Measurements from ENCODE around the gene EPHB6.

EPHB6 gene

GRCh38 chr7:142836426-142836825, 18.4 kb upstream of the EPHB6 start:
- no peak for DNase-seq

DNA sequence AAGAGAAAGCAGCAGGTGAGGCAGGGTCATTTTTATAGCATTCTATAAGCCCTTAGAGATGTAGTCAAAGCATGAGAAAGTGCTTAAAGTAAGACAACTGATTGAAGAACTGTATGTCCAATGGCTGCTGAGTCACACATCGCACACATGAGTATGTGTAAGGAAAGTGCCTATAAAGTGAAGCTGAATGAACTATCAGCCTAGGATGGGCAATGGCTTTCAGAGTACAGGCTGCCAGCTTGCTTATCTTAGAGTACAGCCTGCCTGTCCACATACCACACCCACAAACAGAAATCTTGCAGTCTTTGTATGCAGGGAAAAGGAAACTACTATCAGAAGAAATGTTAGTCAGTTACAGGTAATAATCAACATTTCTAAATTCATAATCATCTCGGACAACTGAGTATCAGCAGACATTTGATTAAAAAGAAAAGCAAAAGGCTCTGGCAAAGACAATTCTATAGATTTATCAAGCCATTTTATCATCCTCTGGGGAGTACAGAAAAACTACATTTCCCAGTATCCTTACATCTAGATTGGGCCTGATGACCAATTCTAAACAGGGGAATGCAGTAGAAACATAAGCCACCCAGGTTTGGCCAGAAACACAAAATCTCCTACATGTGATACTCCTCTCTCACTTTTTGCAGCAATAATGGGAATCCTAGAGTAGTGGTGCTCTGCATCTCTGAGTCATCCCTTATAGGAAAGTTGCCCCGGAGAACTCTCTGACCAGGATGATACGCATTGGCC, 16.2 kb upstream of the EPHB6 start:
- DNase-seq, result no peak

- no peak for DNase-seq
Observed at GRCh38 chr7:142842251-142842766, 12.6 kb upstream of the EPHB6 start.

DNA sequence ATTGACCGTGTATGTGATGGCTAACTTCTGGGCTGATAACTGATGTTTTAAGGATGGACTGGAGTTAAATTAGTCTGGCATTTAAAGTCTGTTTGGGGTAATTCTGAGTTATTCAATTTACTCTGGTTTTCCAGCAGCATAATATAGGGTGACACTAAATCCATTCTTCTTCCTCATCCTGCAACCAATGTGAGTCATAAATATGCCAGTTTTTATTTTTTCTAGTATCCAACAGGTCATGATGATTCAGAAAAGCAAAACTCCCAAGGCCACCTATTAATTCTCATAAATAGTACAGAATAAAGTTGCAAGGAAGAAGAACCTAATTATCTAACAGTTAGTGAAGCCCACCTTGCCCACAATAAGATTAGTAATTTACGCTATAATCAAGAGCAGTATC, 7.5 kb upstream of the EPHB6 start:
- DNase-seq, result no peak

DNA sequence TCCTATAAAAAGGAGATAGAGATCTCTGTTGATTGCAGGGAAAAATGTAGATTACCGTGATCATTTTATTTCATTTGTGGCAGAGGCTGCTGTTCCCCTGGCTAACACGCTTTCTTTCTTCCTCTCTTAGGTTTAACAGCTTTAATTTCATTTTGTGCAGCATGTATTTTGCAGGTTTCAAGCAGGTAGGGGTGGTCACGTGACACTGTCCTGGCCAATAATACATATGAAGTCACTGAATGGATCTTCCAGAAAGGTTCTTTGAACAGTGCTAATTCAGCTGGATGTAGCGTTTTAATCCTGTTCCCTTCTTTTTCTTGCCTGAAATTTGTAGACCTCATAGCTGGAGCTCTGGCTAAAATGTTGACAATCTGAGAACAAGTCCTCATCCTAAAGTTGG, 3.6 kb upstream of the EPHB6 start:
- no peak for DNase-seq

DNA sequence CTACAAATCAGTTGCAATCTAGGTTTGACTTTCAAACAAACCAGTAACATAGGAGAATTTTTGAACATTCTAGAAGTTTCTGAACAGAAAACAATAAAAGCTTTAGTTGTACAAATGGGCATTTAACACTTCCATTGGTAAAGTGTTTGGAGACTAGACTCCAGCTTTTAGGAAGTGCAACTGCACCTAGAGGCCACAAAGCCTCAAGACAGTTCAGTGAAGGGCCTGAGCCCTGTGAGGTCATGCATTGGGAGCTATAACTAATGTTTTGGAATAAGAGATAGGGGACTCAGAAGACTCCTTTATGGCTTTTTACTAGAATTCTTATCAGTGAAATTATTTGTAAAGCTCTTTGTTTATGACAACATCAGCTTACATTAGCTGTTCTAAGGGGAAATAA, 3.0 kb upstream of the EPHB6 start:
- DNase-seq, result no peak

GRCh38 chr7:142853739-142854371, 1.0 kb upstream of the EPHB6 start:
- no peak for DNase-seq

DNA sequence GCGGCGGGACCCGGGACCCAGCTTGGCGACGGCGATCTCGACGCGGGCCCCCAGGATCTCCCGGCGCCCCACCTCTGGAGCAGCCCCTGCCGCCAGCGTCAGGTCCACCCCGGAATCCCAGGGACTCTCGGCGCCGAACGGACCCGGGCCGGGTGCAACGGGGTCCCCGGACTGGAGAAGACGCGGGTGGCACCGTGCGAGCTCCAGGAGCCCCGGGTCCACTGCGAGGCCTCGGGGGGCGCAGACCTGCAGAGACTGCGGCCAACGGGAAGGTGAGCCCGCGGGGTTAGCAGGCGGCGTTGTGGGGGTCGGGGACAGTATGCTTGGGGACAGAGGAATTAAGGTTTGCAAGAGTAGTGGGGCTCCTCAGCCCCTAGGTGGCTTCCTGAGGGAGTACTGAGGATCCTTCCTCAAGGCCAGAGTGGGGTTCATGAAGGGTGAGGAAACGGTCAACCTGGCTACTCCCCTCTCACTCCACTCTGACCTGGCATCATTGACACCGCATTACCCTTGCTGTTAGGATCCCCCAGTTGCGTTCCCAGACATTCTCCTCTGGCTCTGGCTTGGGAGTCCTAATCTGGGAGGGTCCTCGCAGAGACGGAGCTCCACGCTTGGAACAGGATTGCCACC, 353 bp downstream of the EPHB6 start:
- DNase-seq, result no peak

- DNase-seq, result no peak
Observed at GRCh38 chr7:142855756-142856564, 1.1 kb downstream of the EPHB6 start.

GRCh38 chr7:142856565-142857245, 1.8 kb downstream of the EPHB6 start:
- DNase-seq, result no peak

DNA sequence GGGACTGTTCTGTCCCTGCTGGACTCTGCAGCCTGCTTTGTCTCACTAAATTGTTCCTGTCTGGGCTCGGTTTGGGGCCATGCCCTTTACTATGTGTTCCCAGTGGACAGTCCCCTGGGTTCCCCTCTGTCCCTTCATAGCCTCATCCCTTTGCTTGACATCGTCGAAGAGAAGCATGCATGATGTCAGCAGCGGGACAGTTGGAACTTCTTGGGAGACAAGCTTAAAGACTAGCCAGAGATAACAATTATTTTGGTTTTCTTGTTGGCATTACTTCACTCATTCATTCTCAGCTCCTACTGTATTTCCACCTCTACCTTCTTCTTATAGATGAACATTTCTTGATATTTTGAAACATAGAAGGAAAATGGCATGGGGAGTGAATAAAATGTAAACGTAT, 2.7 kb downstream of the EPHB6 start:
- no peak for DNase-seq

DNA sequence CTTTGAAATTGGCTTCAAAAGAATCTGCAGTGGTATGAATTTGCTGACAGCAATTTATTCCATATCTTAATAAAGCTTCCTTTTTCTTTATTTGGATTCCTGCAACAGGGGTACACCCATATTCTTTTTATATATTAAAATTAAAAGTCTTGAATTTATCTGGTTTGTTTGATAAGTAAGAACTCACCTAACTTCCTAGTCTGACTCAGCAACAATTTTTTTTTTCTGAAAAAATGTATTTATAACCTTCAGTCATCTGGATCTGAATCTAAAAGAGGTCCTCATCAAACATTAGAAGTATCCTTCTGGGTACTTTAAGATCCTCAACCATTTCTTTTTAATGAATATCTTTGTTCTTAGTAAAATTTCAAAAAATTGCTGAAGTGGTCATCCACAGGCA, 4.5 kb downstream of the EPHB6 start:
- no peak for DNase-seq

DNA sequence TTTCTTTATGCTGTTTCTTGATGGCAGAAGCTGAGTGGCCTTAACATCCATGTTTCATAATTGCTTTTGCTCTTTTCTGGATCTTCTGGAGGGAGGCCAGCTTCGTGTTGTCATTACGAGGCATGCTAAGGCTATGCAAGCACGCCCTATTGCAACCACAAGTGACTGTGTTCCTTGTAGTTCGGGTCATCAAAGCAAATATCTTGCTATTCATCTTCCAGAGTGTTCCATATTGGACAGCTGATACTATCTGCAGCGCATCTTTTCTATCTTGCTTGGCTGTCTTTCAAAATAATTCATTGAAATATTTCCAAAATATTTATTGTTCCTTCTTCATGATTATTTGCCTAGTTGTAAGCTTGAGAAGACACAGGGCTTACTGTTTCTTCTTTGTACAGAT, 5.0 kb downstream of the EPHB6 start:
- DNase-seq, result no peak

DNA sequence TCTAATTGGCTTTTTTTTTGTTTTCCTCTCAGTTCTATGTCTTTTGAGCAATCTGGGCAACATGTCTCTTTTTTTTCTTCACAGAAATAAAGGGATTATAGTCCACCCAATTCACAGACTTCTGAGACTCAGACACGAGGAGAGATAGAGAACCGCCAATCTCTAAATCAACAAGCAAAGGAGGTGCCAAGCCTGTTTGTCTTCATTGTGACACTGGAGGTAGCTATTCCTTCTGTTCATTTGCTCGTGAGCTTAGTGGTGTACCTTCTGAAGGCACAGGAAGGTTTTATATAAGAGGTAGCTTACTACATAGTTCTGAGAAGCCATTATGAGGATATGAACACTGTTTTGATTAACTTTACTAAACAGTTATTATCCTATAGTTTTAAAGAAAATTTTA, 6.1 kb downstream of the EPHB6 start:
- no peak for DNase-seq

DNA sequence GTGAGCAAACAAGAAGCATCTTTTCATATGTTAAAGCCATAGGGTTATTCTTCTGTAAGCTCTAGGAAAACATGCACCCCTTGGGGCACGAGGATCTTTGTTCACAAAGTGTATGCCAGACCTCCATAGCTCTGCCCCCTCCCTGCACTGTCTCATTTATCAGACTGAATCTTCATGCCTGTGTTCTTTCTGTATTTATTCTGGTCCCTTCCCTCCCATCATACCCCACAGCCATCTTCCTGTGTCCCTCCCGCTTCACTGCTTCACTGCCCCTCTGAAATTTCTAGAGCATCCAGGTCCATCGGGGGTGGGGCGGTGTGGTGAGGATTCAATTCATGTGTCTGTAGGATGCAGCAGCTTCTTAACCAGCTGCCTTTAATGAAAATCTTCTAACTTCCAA, 7.5 kb downstream of the EPHB6 start:
- no peak for DNase-seq

DNA sequence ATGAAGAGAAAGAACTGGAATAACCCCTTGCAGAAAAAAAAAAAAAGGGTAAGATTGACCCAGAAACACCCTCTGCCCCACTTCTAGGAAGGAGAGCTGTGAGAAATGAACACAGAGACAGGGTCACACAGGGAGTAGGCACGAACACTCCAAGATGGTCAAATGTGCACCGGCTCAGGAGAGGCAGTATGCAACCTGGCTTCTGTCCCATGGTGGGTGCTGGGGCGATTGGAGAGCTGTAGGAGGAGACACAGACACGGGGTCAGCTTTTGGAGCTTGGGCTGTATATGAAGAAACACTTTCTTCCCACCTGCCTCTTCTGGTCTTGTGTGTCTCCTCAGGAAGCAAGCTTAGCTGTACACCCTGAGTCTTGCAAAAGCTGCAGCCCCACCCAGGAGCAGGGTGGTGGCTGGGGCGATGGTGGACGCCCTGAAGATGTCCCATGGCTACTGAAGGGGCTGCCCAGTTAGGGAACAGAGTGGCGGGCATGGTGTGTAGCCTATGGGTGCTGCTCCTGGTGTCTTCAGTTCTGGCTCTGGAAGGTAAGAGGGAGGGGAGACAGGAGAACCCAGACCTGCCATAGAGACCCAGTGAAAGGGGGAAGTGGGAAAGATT, 8.0 kb downstream of the EPHB6 start:
- DNase-seq, result no peak

DNA sequence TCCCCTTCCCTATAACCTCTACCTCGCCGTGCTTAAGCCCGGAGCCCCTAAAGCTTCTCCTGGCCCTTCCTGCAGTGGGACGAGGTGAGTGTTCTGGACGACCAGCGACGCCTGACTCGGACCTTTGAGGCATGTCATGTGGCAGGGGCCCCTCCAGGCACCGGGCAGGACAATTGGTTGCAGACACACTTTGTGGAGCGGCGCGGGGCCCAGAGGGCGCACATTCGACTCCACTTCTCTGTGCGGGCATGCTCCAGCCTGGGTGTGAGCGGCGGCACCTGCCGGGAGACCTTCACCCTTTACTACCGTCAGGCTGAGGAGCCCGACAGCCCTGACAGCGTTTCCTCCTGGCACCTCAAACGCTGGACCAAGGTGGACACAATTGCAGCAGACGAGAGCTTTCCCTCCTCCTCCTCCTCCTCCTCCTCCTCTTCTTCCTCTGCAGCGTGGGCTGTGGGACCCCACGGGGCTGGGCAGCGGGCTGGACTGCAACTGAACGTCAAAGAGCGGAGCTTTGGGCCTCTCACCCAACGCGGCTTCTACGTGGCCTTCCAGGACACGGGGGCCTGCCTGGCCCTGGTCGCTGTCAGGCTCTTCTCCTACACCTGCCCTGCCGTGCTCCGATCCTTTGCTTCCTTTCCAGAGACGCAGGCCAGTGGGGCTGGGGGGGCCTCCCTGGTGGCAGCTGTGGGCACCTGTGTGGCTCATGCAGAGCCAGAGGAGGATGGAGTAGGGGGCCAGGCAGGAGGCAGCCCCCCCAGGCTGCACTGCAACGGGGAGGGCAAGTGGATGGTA, 9.2 kb downstream of the EPHB6 start:
- no peak for DNase-seq

GRCh38 chr7:142864980-142865747, 10.3 kb downstream of the EPHB6 start:
- no peak for DNase-seq

GRCh38 chr7:142865766-142866165, 10.9 kb downstream of the EPHB6 start:
- no peak for DNase-seq

- no peak for DNase-seq
Observed at GRCh38 chr7:142866361-142867096, 11.7 kb downstream of the EPHB6 start.
